IPS-NIHi7 (cell line): Measurements from ENCODE around the gene HSD3B1.
"Not testable (repeated sequence)": the region's sequence is repeated elsewhere in the genome, so short reads cannot be mapped to it uniquely, and the experiment has no call there.

ENCODE experiments used
- DNase-seq: peaks from one replicate; pipeline ENCODE4 v3.0.0; 2012; ENCODE audit warnings: mixed read lengths; ENCODE audit errors: extremely low spot score

The HSD3B1 gene

DNA sequence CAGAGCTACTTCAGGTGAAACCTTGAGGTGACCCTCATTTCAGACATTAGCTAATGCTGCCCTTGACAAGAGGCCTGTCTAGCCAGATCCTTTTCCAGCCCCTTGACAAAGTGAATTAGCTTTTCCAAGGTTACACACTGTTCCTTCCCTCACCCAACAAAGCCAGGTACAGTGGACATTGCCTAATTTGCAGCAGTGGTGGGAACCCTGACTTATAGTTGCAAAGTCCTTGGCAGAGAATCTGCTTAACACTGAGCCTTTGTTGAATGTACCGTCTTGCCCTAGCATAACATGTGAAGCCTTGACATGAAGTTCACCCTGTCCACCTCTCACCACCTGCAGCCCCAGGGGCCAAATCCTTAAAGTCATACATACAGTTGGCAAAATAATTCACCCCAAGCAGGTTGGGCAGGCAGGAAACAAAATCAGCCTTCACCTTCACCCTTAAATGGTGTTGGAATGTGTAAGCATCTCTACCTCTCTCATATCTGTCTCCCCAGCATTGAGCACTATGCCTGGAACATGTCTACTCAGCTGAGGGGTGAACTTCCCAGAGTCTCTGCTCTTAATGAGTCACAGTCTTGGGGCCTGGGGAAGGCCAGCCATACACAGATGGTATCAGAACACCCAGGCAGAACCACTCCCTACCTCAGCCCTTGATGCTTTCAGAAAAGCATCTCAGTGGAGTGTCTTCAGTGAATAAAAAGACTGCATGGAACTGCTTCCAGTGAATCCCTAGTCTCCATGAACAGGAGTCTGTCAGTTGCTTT, 46.5 kb downstream of the HSD3B1 start:
- DNase-seq: not testable (repeated sequence)

DNA sequence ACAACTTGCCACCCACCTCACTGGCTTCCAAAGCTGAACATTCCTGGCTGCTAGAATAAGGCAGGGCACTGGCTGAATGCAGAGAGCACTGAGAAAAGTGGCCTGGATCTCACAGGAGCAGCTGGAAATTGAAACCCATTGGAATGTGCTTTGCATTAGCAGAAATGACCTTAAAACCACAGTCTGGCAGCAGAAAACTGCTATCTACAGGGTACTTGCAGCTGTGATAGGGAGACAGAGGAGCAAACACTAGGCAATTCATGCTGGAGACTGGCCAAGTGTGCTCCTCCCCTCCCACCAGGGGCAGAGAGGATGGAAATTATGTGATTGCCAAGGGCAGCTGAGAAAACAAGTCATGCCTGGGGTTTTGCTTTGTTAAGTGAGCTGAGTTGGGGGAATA, 47.2 kb downstream of the HSD3B1 start:
- peak; percentile 19 for DNase-seq

GRCh38 chr1:119556423-119556822, 49.4 kb downstream of the HSD3B1 start:
- DNase-seq: no peak

DNA sequence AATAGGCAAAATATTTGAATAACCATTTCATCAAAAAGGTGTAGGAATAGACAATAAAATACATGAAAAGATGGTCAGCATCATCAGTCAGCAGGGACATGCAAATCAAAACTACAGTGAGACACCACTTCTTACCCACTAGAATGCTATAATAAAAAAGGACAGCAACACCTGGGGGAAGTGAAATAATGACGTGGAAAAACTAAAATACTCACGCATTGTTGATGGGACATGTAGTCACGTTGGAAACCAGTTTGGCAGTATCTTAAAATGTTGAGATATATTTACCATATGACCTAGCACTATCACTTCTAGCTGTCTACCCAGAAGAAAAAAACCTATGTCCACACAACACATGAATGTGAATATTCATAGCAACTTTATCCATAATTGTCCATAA, 53.4 kb downstream of the HSD3B1 start:
- DNase-seq: not testable (repeated sequence)

- DNase-seq: no peak
These were observed 57.5 kb downstream of the HSD3B1 start for GRCh38 chr1:119564548-119564947.
